H1 (cell line): Measurements from ENCODE around the gene TLX1. TPM values are rescaled to one million over a fixed set of nuclear protein-coding genes. Genes with fewer than 3 reads are reported as not detected.
A peak's percentile ranks its signal among the peaks of the same experiment; 100 is the strongest.

Experiments used
- CTCF ChIA-PET: fragments of 300-600 bp; sonication (Branson Sonifier 250); formaldehyde crosslinking; loops from one replicate; lab custom pipeline; 2021; ENCODE audit not compliant: partially characterized antibody; lab: Charles Lee
- POLR2A ChIA-PET: fragments of 300-600 bp; sonication (Branson Sonifier 250); formaldehyde crosslinking; loops from one replicate; lab custom pipeline; 2021; ENCODE audit warnings: inconsistent platforms; ENCODE audit not compliant: partially characterized antibody; lab: Charles Lee
- DNase-seq, 2 experiments: peaks; one replicate each; pipeline versions ENCODE4 v3.0.0 to v3.0.0-alpha.2; 2010 to 2022; ENCODE audit warnings: low spot score in 2 of 2, low read depth in 1 of 2, mixed read lengths in 1 of 2
- FAIRE-seq: peaks from 2 replicates; lab custom pipeline; 2011; peaks lifted over from hg19 to GRCh38; lab: Jason Lieb, UNC
- H2AFZ ChIP-seq: 2 replicates; pipeline ENCODE4 v1.8.1; 2012; ENCODE audit warnings: low read length, inconsistent platforms
- H2AK5ac ChIP-seq: 2 replicates; pipeline ENCODE4 v1.6.1; 2013; ENCODE audit warnings: low read depth, low read length
- H2BK120ac ChIP-seq: replicated peaks from 2 replicates; pipeline ENCODE3; 2013; ENCODE audit warnings: low read depth, low read length, inconsistent platforms
- H2BK12ac ChIP-seq: 2 replicates; pipeline ENCODE4 v1.6.1; 2013; ENCODE audit warnings: low read depth, low read length
- H2BK15ac ChIP-seq: 2 replicates; pipeline ENCODE4 v1.6.1; 2013; ENCODE audit warnings: low read length
- H2BK20ac ChIP-seq: 2 replicates; pipeline ENCODE4 v1.6.1; 2013; ENCODE audit warnings: low read length
- H2BK5ac ChIP-seq: 2 replicates; pipeline ENCODE4 v1.6.1; 2013; ENCODE audit warnings: low read depth, low read length
- H3K14ac ChIP-seq: 2 replicates; pipeline ENCODE4 v1.6.1; 2013; ENCODE audit warnings: inconsistent platforms; ENCODE audit not compliant: insufficient read length
- H3K18ac ChIP-seq: 2 replicates; pipeline ENCODE4 v1.6.1; 2013; ENCODE audit warnings: low read length; ENCODE audit errors: extremely low read depth
- H3K23ac ChIP-seq: 2 replicates; pipeline ENCODE4 v1.6.1; 2013; ENCODE audit warnings: inconsistent platforms; ENCODE audit not compliant: insufficient read length
- H3K23me2 ChIP-seq: 2 replicates; pipeline ENCODE4 v1.6.1; 2013; ENCODE audit warnings: low read depth, low read length
- H3K27ac ChIP-seq: 2 replicates; pipeline ENCODE4 v1.6.1; 2011; ENCODE audit warnings: low read depth, low read length, inconsistent platforms
- H3K27me3 ChIP-seq, 4 experiments: replicated peaks in 1 of 4; 1 replicate in 1 of 4; 2 replicates in 3 of 4; pipeline versions ENCODE4 v1.6.1 to v1.8.1; 2011 to 2013; ENCODE audit warnings: low read length in 3 of 4, mild to moderate bottlenecking in 3 of 4, inconsistent platforms in 2 of 4, mixed read lengths in 2 of 4, moderate library complexity in 1 of 4; ENCODE audit not compliant: control insufficient read depth in 3 of 4, insufficient read depth in 3 of 4; ENCODE audit errors: extremely low read depth in 1 of 4
- H3K36me3 ChIP-seq, 4 experiments: 2 replicates each; pipeline versions ENCODE4 v1.6.1 to v1.8.1; 2011 to 2013; ENCODE audit warnings: mild to moderate bottlenecking in 4 of 4, low read length in 3 of 4, moderate library complexity in 2 of 4, control low read depth in 1 of 4, inconsistent platforms in 1 of 4; ENCODE audit not compliant: insufficient read depth in 4 of 4, control insufficient read depth in 2 of 4
- H3K4ac ChIP-seq: replicated peaks from 2 replicates; pipeline ENCODE3; 2013; ENCODE audit warnings: low read length, low read depth, mixed read lengths, inconsistent platforms; ENCODE audit not compliant: insufficient read length
- H3K4me1 ChIP-seq, 4 experiments: replicated peaks in 1 of 4; 1 replicate in 1 of 4; 2 replicates in 3 of 4; pipeline versions ENCODE4 v1.6.1 to v1.8.1; 2011 to 2013; ENCODE audit warnings: low read length in 3 of 4, inconsistent platforms in 2 of 4, mixed read lengths in 1 of 4; ENCODE audit not compliant: insufficient read depth in 4 of 4, control insufficient read depth in 3 of 4
- H3K4me2 ChIP-seq, 2 experiments: 2 replicates each; pipeline versions ENCODE4 v1.6.1 to v1.8.1; 2011 to 2013; ENCODE audit warnings: low read depth in 2 of 2, low read length in 2 of 2, control low read depth in 1 of 2, inconsistent platforms in 1 of 2, mild to moderate bottlenecking in 1 of 2; ENCODE audit not compliant: insufficient read depth in 1 of 2
- H3K4me3 ChIP-seq, 4 experiments: fragments of 200-600, 300-600 bp in 1 of 4; sonication (generic), shearing (Covaris generic), sonication (Bioruptor Twin) in 1 of 4; 2 replicates each; pipeline versions ENCODE4 v1.5.1 to v1.8.1; 2011 to 2016; ENCODE audit warnings: low read length in 4 of 4, low read depth in 3 of 4, control low read depth in 2 of 4, inconsistent platforms in 2 of 4, mild to moderate bottlenecking in 2 of 4, mixed read lengths in 1 of 4, moderate library complexity in 1 of 4; ENCODE audit not compliant: insufficient read depth in 2 of 4; ENCODE audit errors: extremely low read depth in 1 of 4
- H3K56ac ChIP-seq: replicated peaks from 2 replicates; pipeline ENCODE3; 2013; ENCODE audit warnings: low read depth, mild to moderate bottlenecking, mixed read lengths, low read length, inconsistent platforms; ENCODE audit not compliant: insufficient read length
- H3K79me1 ChIP-seq: 2 replicates; pipeline ENCODE4 v1.6.1; 2013; ENCODE audit warnings: low read depth, low read length, control low read depth
- H3K79me2 ChIP-seq, 2 experiments: 2 replicates each; pipeline versions ENCODE4 v1.6.1 to v1.8.1; 2012 to 2013; ENCODE audit warnings: low read length in 2 of 2, mild to moderate bottlenecking in 2 of 2, inconsistent platforms in 1 of 2; ENCODE audit not compliant: insufficient read depth in 2 of 2, control insufficient read depth in 1 of 2
- H3K9ac ChIP-seq, 4 experiments: replicated peaks in 1 of 4; 1 replicate in 1 of 4; 2 replicates in 3 of 4; pipeline versions ENCODE4 v1.6.1 to v1.8.1; 2011 to 2013; ENCODE audit warnings: low read depth in 3 of 4, low read length in 3 of 4, control low read depth in 2 of 4, mild to moderate bottlenecking in 2 of 4, moderate library complexity in 2 of 4, inconsistent platforms in 1 of 4; ENCODE audit errors: extremely low read depth in 1 of 4
- H3K9me3 ChIP-seq, 2 experiments: 2 replicates each; pipeline versions ENCODE4 v1.6.1 to v1.8.1; 2012 to 2013; ENCODE audit warnings: mild to moderate bottlenecking in 2 of 2, moderate library complexity in 2 of 2, control low read depth in 1 of 2, inconsistent platforms in 1 of 2, low read depth in 1 of 2, low read length in 1 of 2, mixed read lengths in 1 of 2; ENCODE audit not compliant: insufficient read depth in 2 of 2
- H4K20me1 ChIP-seq, 2 experiments: replicated peaks in 1 of 2; 2 replicates each; pipeline versions ENCODE3 to v1.8.1; 2011 to 2013; ENCODE audit warnings: inconsistent platforms in 2 of 2, low read length in 2 of 2, mild to moderate bottlenecking in 1 of 2; ENCODE audit not compliant: insufficient read depth in 2 of 2, control insufficient read depth in 1 of 2
- H4K5ac ChIP-seq: 2 replicates; pipeline ENCODE4 v1.6.1; 2013; ENCODE audit warnings: low read length, low read depth, mixed read lengths, inconsistent platforms; ENCODE audit not compliant: insufficient read length
- H4K8ac ChIP-seq: 2 replicates; pipeline ENCODE4 v1.8.0; 2013; ENCODE audit warnings: mild to moderate bottlenecking, moderate library complexity, low read length, inconsistent platforms; ENCODE audit not compliant: insufficient read depth; ENCODE audit errors: extremely low read depth
- H4K91ac ChIP-seq: replicated peaks from 2 replicates; pipeline ENCODE3; 2013; ENCODE audit warnings: low read length, mixed read lengths, inconsistent platforms; ENCODE audit not compliant: insufficient read length
- CHD1 ChIP-seq: IDR thresholded peaks from 2 replicates; pipeline ENCODE4 v1.6.1; 2012; ENCODE audit warnings: low read depth, low read length, improper control_type of control experiment
- EZH2 ChIP-seq: fragments of 200-600 bp; sonication (generic); IDR thresholded peaks from 2 replicates; pipeline ENCODE4 v1.7.1; 2012; ENCODE audit warnings: low read depth, mild to moderate bottlenecking, moderate library complexity, low read length, inconsistent platforms; ENCODE audit not compliant: severe bottlenecking
- GABPA ChIP-seq: IDR thresholded peaks from 2 replicates; pipeline ENCODE4 v1.6.1; 2011; ENCODE audit warnings: mild to moderate bottlenecking, low read length, moderate library complexity, borderline replicate concordance; ENCODE audit not compliant: insufficient read depth
- SUZ12 ChIP-seq: fragments of 200-600 bp; sonication (generic); IDR thresholded peaks from 2 replicates; pipeline ENCODE4 v1.6.1; 2012; ENCODE audit warnings: mild to moderate bottlenecking, inconsistent platforms, low read length, moderate library complexity, mixed read lengths
- WGBS, 2 experiments: shearing (Covaris generic) in 1 of 2; methylation state at CpG; one replicate each; pipeline versions ENCODE4 v1.1.6 to v1.1.7; 2013 to 2015; ENCODE audit warnings: low lambda C conversion rate in 2 of 2, mixed read lengths in 2 of 2, inconsistent platforms in 1 of 2, low coverage in 1 of 2, missing lambda C conversion rate in 1 of 2; ENCODE audit not compliant: insufficient replicate concordance in 2 of 2, insufficient coverage in 1 of 2, insufficient read length in 1 of 2; ENCODE audit errors: extremely low coverage in 1 of 2, missing lambda C conversion rate in 1 of 2; 5-methylcytosine and 5-hydroxymethylcytosine counted together
- polyA plus RNA-seq, 7 experiments: library from polyadenylated mRNA; depleted of rRNA in 3 of 7; stranded (reverse) in 5 of 7; unstranded in 2 of 7; fragments of >200 nt in 5 of 7; fragments of 200-250 nt in 2 of 7; gene quantifications; 1 replicate in 5 of 7; 2 replicates in 1 of 7; 4 replicates in 1 of 7; pipeline versions ENCODE4 v1.2.1 to v1.2.3, GENCODE V29; 2011 to 2013; ENCODE audit warnings: missing spikeins in 2 of 7, mixed read lengths in 2 of 7
- total RNA-seq: library from RNA; stranded (reverse); fragmentation: NEBNext Ultra II Directional; extraction: Animal tissue kit (Norgen Biotek cat#: 25700); gene quantifications from 2 replicates; pipeline ENCODE4 v1.2.1, GENCODE V29; 2021

TLX1 gene
- total and polyA plus RNA-seq, 2 of the 8 experiments (the other 6 are each of a cell fraction or from before 2014, with no cell fraction given) = not detected

- Histone ChIP-seq H4K20me1 (peaks cover 46 to 56% of the 10 kb centered on the region in 2 experiments), H3K23me2 (peaks cover 3% of the 10 kb centered on the region; the same call in 1 of the 2 replicates), H3K14ac (no peak overlapping the region), H3K4me1 (peaks cover 0 to 23% (median 5%) of the 10 kb centered on the region in 4 experiments; a peak in 6 of 7 replicates), H2BK12ac (peak overlapping the region; percentile 22; the same call in 1 of the 2 replicates), H3K36me3 (peaks cover 0 to 14% (median 0%) of the 10 kb centered on the region in 4 experiments; a peak in 1 of 8 replicates), H4K8ac (no peak overlapping the region), H2BK5ac (no peak overlapping the region), H3K56ac (no peak overlapping the region), H2AFZ (no peak overlapping the region), H3K9me3 (no peaks in the 10 kb centered on the region), H4K5ac (no peak overlapping the region), H3K23ac (no peak overlapping the region), H3K79me1 (no peaks in the 10 kb centered on the region; the same call in 1 of the 2 replicates), H3K18ac (no peak overlapping the region), H2AK5ac (no peak overlapping the region), H3K4ac (no peak overlapping the region), H2BK15ac (no peak overlapping the region), H3K4me2 (no peak overlapping the region), H3K4me3 (no peak overlapping the region), H3K27me3 (peaks cover 99 to 100% (median 100%) of the 10 kb centered on the region in 4 experiments), H3K9ac (no peak overlapping the region), H2BK20ac (no peak overlapping the region), H4K91ac (no peak overlapping the region), H3K27ac (no peak overlapping the region), H2BK120ac (no peak overlapping the region), H3K79me2 (no peaks in the 10 kb centered on the region)
- TF ChIP-seq EZH2 (peak; percentile 98), GABPA (no peak), CHD1 (no peak), SUZ12 (peak; percentile 92)
- DNase-seq = no peak
- POLR2A ChIA-PET = interaction anchor here (0.8 kb wide), 1 partner anchor 11 kb away, joined by 5 read pairs; no protein-coding TSS in a partner anchor
- CTCF ChIA-PET = interaction anchor here (0.9 to 5.9 kb wide), 8 partner anchors 6 to 84 kb away, joined by 3 to 50 read pairs (median 6); partner anchors contain the start of gene KAZALD1
- WGBS, 2 experiments = 8% methylated on average over 59 of the region's 60 CpGs; no CpG with 5 or more reads in 1 of the 2 experiments
- FAIRE-seq = no peak
These were observed 3.4 kb downstream of the TLX1 start for GRCh38 chr10:101134299-101135127.
